ENCODE measurements around the gene KRTAP17-1.

- TF ChIP-seq CTCF (IDR thresholded peaks at IDR 0.05), result no peak
- no peak for TF ChIP-seq POLR2A (IDR thresholded peaks at IDR 0.05)
Measured at GRCh38 chr17:41308918-41309359, 6.6 kb downstream of the KRTAP17-1 start, which contains the start of gene KRTAP16-1.
